Activated B cell treated with CpG ODN at 0.5 μM for 24 hours (primary cell): ENCODE data around the gene TNFAIP3. TPM values are rescaled to one million over a fixed set of nuclear protein-coding genes. Genes with fewer than 3 reads are reported as not detected.
A peak's percentile ranks its signal among the peaks of the same experiment; 100 is the strongest.

Experiments used
- ATAC-seq: fragments of 200-7000 bp; cut with Tn5 transposase; one replicate; pipeline ENCODE4 v1.10.0; 2021; ENCODE audit warnings: low read depth, mild to moderate bottlenecking, moderate library complexity
- CTCF ChIA-PET: fragments of 350-600 bp; sonication (Branson Sonifier 250); formaldehyde crosslinking; loops from one replicate; lab custom pipeline; 2021; ENCODE audit warnings: antibody characterized with exemption; lab: Charles Lee
- POLR2A ChIA-PET: fragments of 350-600 bp; sonication (Branson Sonifier 250); formaldehyde crosslinking; loops from one replicate; lab custom pipeline; 2021; ENCODE audit warnings: antibody characterized with exemption; lab: Charles Lee
- DNase-seq: peaks from one replicate; pipeline ENCODE4 v3.0.0; 2022
- H3K27ac Mint-ChIP-seq: one replicate; pipeline ENCODE4 v1.8.0; 2020; ENCODE audit warnings: mixed read lengths
- H3K27me3 Mint-ChIP-seq: one replicate; pipeline ENCODE4 v1.8.0; 2021; ENCODE audit warnings: mixed read lengths
- H3K36me3 Mint-ChIP-seq: one replicate; pipeline ENCODE4 v1.8.0; 2021; ENCODE audit warnings: low read depth, mixed read lengths
- H3K4me1 Mint-ChIP-seq: one replicate; pipeline ENCODE4 v1.8.0; 2021; ENCODE audit warnings: mixed read lengths
- H3K4me3 Mint-ChIP-seq: one replicate; pipeline ENCODE4 v1.8.0; 2020; ENCODE audit warnings: mild to moderate bottlenecking, mixed read lengths
- H3K9me3 Mint-ChIP-seq: one replicate; pipeline ENCODE4 v1.8.0; 2020; ENCODE audit warnings: mixed read lengths
- intact Hi-C: fragments of 100-400 bp; cut with micrococcal nuclease; formaldehyde crosslinking; loops from one replicate; pipeline ENCODE4 v1.15.1; 2024
- total RNA-seq: library from RNA; stranded (reverse); gene quantifications from 2 replicates; pipeline ENCODE4 v1.2.3, GENCODE V29; 2022
- TF ChIP-seq, protein P1 (sequence below): fragments of 200-600 bp; IDR thresholded peaks from one replicate; pipeline ENCODE4 v1.8.0; 2022; ENCODE audit warnings: antibody characterized with exemption, mild to moderate bottlenecking

Gene TNFAIP3
- total RNA-seq, 1 donor from 2014 or later: 226 TPM

DNA sequence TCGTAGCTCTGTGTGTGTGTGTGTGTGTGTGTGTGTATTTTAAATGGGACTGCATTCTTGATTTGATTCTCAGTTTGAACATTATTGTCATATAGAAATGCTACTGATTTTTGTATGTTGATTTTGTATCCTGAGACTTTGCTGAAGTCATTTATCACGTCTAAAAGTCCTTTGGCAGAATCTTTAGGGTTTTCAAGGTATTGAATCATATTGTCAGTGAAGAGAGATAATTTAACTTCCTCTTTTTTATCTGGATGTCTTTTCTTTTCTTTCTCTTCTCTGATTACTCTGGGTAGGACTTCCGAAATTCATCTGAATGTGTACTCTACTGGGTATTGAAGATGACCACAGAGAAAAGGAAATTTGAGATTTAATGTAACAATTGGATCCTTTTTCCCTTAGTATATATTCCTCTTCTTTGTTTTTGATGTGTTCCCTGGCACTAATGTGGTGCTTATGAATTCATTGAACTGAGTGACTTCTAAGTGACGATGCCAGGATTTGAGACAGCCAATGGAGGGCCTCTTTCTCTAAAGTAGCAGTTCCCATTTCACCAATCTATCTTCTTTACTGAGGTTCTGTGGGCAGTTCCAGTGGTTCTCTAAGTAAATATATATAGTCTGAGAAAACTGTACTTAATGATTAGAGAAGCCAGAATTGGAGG is 47.6 kb downstream of the TNFAIP3 start:
- intact Hi-C loops: loop anchor here (1.0 kb wide), 1 partner anchor 9 kb away; no protein-coding TSS in a partner anchor
- H3K36me3 Mint-ChIP-seq: peaks cover 2% of the 10 kb centered on the region
- TF ChIP-seq, protein P1, sequence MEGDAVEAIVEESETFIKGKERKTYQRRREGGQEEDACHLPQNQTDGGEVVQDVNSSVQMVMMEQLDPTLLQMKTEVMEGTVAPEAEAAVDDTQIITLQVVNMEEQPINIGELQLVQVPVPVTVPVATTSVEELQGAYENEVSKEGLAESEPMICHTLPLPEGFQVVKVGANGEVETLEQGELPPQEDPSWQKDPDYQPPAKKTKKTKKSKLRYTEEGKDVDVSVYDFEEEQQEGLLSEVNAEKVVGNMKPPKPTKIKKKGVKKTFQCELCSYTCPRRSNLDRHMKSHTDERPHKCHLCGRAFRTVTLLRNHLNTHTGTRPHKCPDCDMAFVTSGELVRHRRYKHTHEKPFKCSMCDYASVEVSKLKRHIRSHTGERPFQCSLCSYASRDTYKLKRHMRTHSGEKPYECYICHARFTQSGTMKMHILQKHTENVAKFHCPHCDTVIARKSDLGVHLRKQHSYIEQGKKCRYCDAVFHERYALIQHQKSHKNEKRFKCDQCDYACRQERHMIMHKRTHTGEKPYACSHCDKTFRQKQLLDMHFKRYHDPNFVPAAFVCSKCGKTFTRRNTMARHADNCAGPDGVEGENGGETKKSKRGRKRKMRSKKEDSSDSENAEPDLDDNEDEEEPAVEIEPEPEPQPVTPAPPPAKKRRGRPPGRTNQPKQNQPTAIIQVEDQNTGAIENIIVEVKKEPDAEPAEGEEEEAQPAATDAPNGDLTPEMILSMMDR: no peak
- peak; percentile 49 for ATAC-seq
- POLR2A ChIA-PET: interaction anchor here (0.8 kb wide), 1 partner anchor 30 kb away, joined by 3 read pairs; no protein-coding TSS in a partner anchor
- CTCF ChIA-PET: no interaction called here
- no peak for DNase-seq
- H3K27ac Mint-ChIP-seq: peak overlapping the region; percentile 9
- H3K27me3 Mint-ChIP-seq: no peaks in the 10 kb centered on the region
- H3K9me3 Mint-ChIP-seq: peaks cover 5% of the 10 kb centered on the region
- peaks cover 49% of the 10 kb centered on the region for H3K4me1 Mint-ChIP-seq
- no peak overlapping the region for H3K4me3 Mint-ChIP-seq

DNA sequence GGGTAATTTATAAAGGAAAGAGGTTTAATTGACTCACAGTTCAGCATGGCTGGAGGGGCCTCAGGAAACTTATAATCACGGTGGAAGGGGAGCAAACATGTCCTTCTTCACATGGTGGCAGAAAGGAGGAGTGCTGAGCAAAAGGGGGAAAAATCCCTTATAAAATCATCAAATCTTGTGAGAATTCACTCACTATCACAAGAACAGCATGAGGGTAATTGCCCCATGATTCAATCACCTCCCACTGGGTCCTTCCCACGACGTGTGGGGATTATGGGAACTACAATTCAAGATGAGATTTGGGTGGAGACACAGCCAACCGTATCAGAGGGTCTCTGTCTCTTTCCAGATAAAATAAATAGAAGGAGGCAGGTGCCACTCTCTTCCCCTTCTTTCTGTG is 48.7 kb downstream of the TNFAIP3 start:
- H3K4me1 Mint-ChIP-seq: peaks cover 50% of the 10 kb centered on the region
- H3K9me3 Mint-ChIP-seq: peaks cover 5% of the 10 kb centered on the region
- H3K27me3 Mint-ChIP-seq: no peaks in the 10 kb centered on the region
- H3K27ac Mint-ChIP-seq: no peak overlapping the region
- CTCF ChIA-PET: interaction anchor here (1.0 kb wide), 1 partner anchor 24 kb away, joined by 3 read pairs; no protein-coding TSS in a partner anchor
- TF ChIP-seq, protein P1: no peak
- no peak overlapping the region for H3K4me3 Mint-ChIP-seq
- POLR2A ChIA-PET: interaction anchor here (0.8 kb wide), 1 partner anchor 12 kb away, joined by 3 read pairs; no protein-coding TSS in a partner anchor
- intact Hi-C loops: no loop called here
- DNase-seq (no peak), ATAC-seq (no peak)
- H3K36me3 Mint-ChIP-seq: peaks cover 2% of the 10 kb centered on the region

DNA sequence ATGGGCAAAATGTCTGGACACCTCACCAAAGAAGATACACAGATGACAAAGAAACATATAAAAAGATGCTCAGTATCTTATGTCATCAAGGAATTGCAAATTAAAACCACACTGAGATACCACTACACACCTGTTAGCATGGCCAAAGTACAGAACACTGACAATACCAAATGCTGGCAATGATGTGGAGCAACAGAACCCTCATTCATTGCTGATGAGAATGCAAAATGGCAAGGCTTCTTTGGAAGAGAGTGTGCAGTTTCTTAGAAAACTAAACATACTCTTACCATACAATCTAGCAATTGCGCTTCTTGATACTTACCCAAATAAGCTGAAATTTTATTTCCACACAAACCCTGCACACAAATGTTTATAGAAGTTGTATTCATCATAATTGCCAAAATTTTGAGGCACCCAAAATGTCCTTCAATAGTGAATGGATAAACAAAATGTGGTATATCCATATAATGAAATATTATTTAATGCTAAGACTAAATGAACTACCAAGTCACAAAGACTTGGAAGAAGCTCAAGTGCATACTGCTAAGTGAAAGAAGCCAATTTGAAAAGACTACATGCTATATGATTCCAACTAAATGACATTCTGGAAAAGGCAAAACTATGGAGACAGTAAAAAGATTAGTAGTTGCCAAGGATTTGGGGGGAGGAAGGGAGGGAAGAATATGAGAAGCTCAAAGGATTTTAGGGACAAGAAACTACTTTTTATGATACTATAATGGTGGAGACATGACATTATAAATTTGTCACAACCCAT is 50.7 kb downstream of the TNFAIP3 start:
- CTCF ChIA-PET: no interaction called here
- Mint-ChIP-seq H3K27ac (no peak overlapping the region), H3K4me1 (peaks cover 42% of the 10 kb centered on the region), H3K9me3 (peaks cover 5% of the 10 kb centered on the region), H3K27me3 (no peaks in the 10 kb centered on the region), H3K36me3 (peaks cover 2% of the 10 kb centered on the region), H3K4me3 (no peak overlapping the region)
- TF ChIP-seq, protein P1: no peak
- DNase-seq: no peak
- intact Hi-C loops: no loop called here
- no peak for ATAC-seq
- POLR2A ChIA-PET: no interaction called here

DNA sequence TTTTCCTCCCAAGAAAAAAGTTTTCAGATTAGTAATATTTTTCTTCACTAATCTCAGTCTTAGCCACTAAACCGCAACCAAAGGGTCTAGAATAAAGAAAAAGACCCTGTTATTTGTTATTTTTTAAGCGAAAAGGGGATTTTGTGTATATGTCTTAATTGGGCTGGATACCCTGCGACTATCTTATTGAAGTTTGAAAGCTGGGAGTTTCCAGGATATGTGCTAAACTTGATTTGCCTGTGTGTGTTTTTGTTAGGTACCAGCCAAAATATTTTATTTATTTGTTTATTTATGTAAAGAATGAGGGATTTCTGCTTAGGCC is 52.4 kb downstream of the TNFAIP3 start:
- intact Hi-C loops: no loop called here
- Mint-ChIP-seq H3K9me3 (no peaks in the 10 kb centered on the region), H3K4me3 (no peak overlapping the region), H3K27me3 (no peaks in the 10 kb centered on the region), H3K36me3 (no peaks in the 10 kb centered on the region), H3K27ac (no peak overlapping the region), H3K4me1 (peaks cover 39% of the 10 kb centered on the region)
- ATAC-seq (no peak), DNase-seq (no peak)
- ChIA-PET POLR2A (interaction anchor here (1.5 to 2.0 kb wide), 3 partner anchors 11 to 52 kb away, joined by 3 to 12 read pairs (median 9); no protein-coding TSS in a partner anchor), CTCF (interaction anchor here (1.2 to 1.8 kb wide), 3 partner anchors 20 to 52 kb away, joined by 3 to 7 read pairs (median 5); partner anchors contain the start of gene TNFAIP3)
- TF ChIP-seq, protein P1: no peak
